IMR-90 (cell line): Measurements from ENCODE around the gene JKAMP. TPM values are rescaled to one million over a fixed set of nuclear protein-coding genes. Genes with fewer than 3 reads are reported as not detected.

Experiments
- ATAC-seq: fragments of 200-7000 bp; cut with Tn5 transposase; 2 replicates; pipeline ENCODE4 v1.9.1; 2020; ENCODE audit warnings: low read depth, mild to moderate bottlenecking, moderate library complexity
- BruUV-seq: library from RNA; stranded (reverse); fragments of 400-500 nt; replicated peaks from 2 replicates; lab custom pipeline; 2021; lab: Mats Ljungman, UMichigan
- CTCF ChIA-PET: fragments of 300-600 bp; formaldehyde crosslinking; extraction: SDS; loops from one replicate; lab custom pipeline; 2021; ENCODE audit warnings: antibody characterized with exemption; lab: Yijun Ruan, JAX
- POLR2A ChIA-PET: fragments of 300-600 bp; sonication (Branson Sonifier 250); formaldehyde crosslinking; loops from one replicate; lab custom pipeline; 2022; ENCODE audit warnings: antibody characterized with exemption; ENCODE audit not compliant: unreplicated experiment; lab: Charles Lee
- DNase-seq: peaks from one replicate; pipeline ENCODE4 v3.0.0; 2013
- H2AFZ ChIP-seq: replicated peaks from 2 replicates; pipeline ENCODE3; 2013; ENCODE audit warnings: low read length, mild to moderate bottlenecking; ENCODE audit not compliant: poor library complexity
- H2AK5ac ChIP-seq: 2 replicates; pipeline ENCODE4 v1.6.1; 2013; ENCODE audit warnings: low read depth, low read length, inconsistent platforms
- H2AK9ac ChIP-seq: replicated peaks from 2 replicates; pipeline ENCODE3; 2013; ENCODE audit warnings: mild to moderate bottlenecking, low read depth, low read length, moderate library complexity; ENCODE audit not compliant: poor library complexity
- H2BK120ac ChIP-seq: 2 replicates; pipeline ENCODE4 v1.6.1; 2013; ENCODE audit warnings: low read depth, low read length, inconsistent platforms
- H2BK15ac ChIP-seq: 3 replicates; pipeline ENCODE4 v1.6.1; 2013; ENCODE audit warnings: low read depth, low read length, inconsistent platforms
- H2BK20ac ChIP-seq: 2 replicates; pipeline ENCODE4 v1.6.1; 2013; ENCODE audit warnings: low read depth, mild to moderate bottlenecking, inconsistent platforms, low read length, moderate library complexity
- H2BK5ac ChIP-seq: 2 replicates; pipeline ENCODE4 v1.6.1; 2013; ENCODE audit warnings: mild to moderate bottlenecking, low read depth, low read length, inconsistent platforms; ENCODE audit not compliant: poor library complexity, severe bottlenecking
- H3K14ac ChIP-seq: replicated peaks from 2 replicates; pipeline ENCODE4 v1.6.1; 2013; ENCODE audit warnings: low read depth, low read length, inconsistent platforms
- H3K18ac ChIP-seq: 2 replicates; pipeline ENCODE4 v1.6.1; 2013; ENCODE audit warnings: low read depth, low read length, control low read depth
- H3K23ac ChIP-seq: 2 replicates; pipeline ENCODE4 v1.6.1; 2013; ENCODE audit warnings: low read depth, low read length, inconsistent platforms
- H3K27ac ChIP-seq: 2 replicates; pipeline ENCODE4 v1.5.1; 2013; ENCODE audit warnings: mild to moderate bottlenecking, control low read depth, low read length; ENCODE audit not compliant: insufficient read depth
- H3K27me3 ChIP-seq: 2 replicates; pipeline ENCODE4 v1.6.1; 2013; ENCODE audit warnings: low read length; ENCODE audit not compliant: control insufficient read depth, insufficient read depth
- H3K36me3 ChIP-seq: 2 replicates; pipeline ENCODE4 v1.6.1; 2013; ENCODE audit warnings: low read length, mixed read lengths; ENCODE audit not compliant: control insufficient read depth, insufficient read depth
- H3K4ac ChIP-seq: 2 replicates; pipeline ENCODE4 v1.6.1; 2013; ENCODE audit warnings: low read depth, low read length, inconsistent platforms
- H3K4me1 ChIP-seq: 2 replicates; pipeline ENCODE4 v1.6.1; 2013; ENCODE audit warnings: low read length, mixed read lengths; ENCODE audit not compliant: control insufficient read depth, insufficient read depth
- H3K4me2 ChIP-seq: 2 replicates; pipeline ENCODE4 v1.6.1; 2013; ENCODE audit warnings: low read depth, mild to moderate bottlenecking, control low read depth, low read length, moderate library complexity
- H3K4me3 ChIP-seq: 2 replicates; pipeline ENCODE4 v1.5.1; 2013; ENCODE audit warnings: low read depth, mild to moderate bottlenecking, control low read depth, low read length, moderate library complexity; ENCODE audit not compliant: insufficient read depth
- H3K56ac ChIP-seq: 2 replicates; pipeline ENCODE4 v1.6.1; 2013; ENCODE audit warnings: low read length, inconsistent platforms; ENCODE audit not compliant: insufficient read depth; ENCODE audit errors: extremely low read depth
- H3K79me1 ChIP-seq, 2 experiments: 2 replicates each; pipeline ENCODE4 v1.6.1; 2013; ENCODE audit warnings: low read length in 2 of 2, inconsistent platforms in 1 of 2, low read depth in 1 of 2
- H3K9ac ChIP-seq: 2 replicates; pipeline ENCODE4 v1.6.1; 2013; ENCODE audit warnings: low read depth, low read length, control low read depth
- H3K9me1 ChIP-seq: 2 replicates; pipeline ENCODE4 v1.6.1; 2013; ENCODE audit warnings: low read length, inconsistent platforms; ENCODE audit not compliant: insufficient read depth
- H3K9me3 ChIP-seq: 2 replicates; pipeline ENCODE4 v1.6.1; 2013; ENCODE audit warnings: low read length; ENCODE audit not compliant: control insufficient read depth, insufficient read depth
- H4K20me1 ChIP-seq: 2 replicates; pipeline ENCODE4 v1.6.1; 2013; ENCODE audit warnings: low read length, inconsistent platforms; ENCODE audit not compliant: insufficient read depth
- H4K5ac ChIP-seq: 2 replicates; pipeline ENCODE4 v1.6.1; 2013; ENCODE audit warnings: mild to moderate bottlenecking, low read depth, low read length, control low read depth
- H4K8ac ChIP-seq, 2 experiments: 2 replicates each; pipeline ENCODE4 v1.6.1; 2013; ENCODE audit warnings: low read depth in 2 of 2, low read length in 2 of 2, control low read depth in 1 of 2, inconsistent platforms in 1 of 2
- H4K91ac ChIP-seq: 2 replicates; pipeline ENCODE4 v1.6.1; 2013; ENCODE audit warnings: low read depth, low read length, inconsistent platforms; ENCODE audit not compliant: insufficient read depth
- BHLHE40 ChIP-seq: fragments of 150-350 bp; IDR thresholded peaks from 2 replicates; pipeline ENCODE4 v1.6.1; 2016; ENCODE audit warnings: mild to moderate bottlenecking, low read depth, low read length
- CHD1 ChIP-seq: IDR thresholded peaks from 2 replicates; pipeline ENCODE4 v1.6.1; 2012; ENCODE audit warnings: low read depth, low read length, improper control_type of control experiment
- FOS ChIP-seq: fragments of 150-350 bp; IDR thresholded peaks from 2 replicates; pipeline ENCODE4 v1.6.1; 2016; ENCODE audit warnings: low read depth, low read length
- MAFK ChIP-seq: IDR thresholded peaks from 2 replicates; pipeline ENCODE4 v1.6.1; 2012; ENCODE audit warnings: low read depth, low read length, improper control_type of control experiment
- MAZ ChIP-seq: IDR thresholded peaks from 2 replicates; pipeline ENCODE4 v1.6.1; 2012; ENCODE audit warnings: low read depth, mild to moderate bottlenecking, low read length, improper control_type of control experiment, moderate library complexity, borderline replicate concordance
- MXI1 ChIP-seq: IDR thresholded peaks from 2 replicates; pipeline ENCODE4 v1.6.1; 2012; ENCODE audit warnings: low read depth, mild to moderate bottlenecking, low read length, moderate library complexity, borderline replicate concordance
- NFE2L2 ChIP-seq: fragments of 150-350 bp; IDR thresholded peaks from 2 replicates; pipeline ENCODE4 v1.6.1; 2016; ENCODE audit warnings: low read depth, mild to moderate bottlenecking, low read length
- POLR2A ChIP-seq: IDR thresholded peaks from 2 replicates; pipeline ENCODE4 v1.6.1; 2012; ENCODE audit warnings: mild to moderate bottlenecking, low read depth, low read length
- RAD21 ChIP-seq: IDR thresholded peaks from 2 replicates; pipeline ENCODE4 v1.6.1; 2012; ENCODE audit warnings: low read length, improper control_type of control experiment
- RFX5 ChIP-seq: IDR thresholded peaks from 2 replicates; pipeline ENCODE4 v1.8.0; 2012; ENCODE audit warnings: low read depth, mild to moderate bottlenecking, low read length, moderate library complexity
- SMC3 ChIP-seq: fragments of 150-350 bp; IDR thresholded peaks from 2 replicates; pipeline ENCODE4 v1.6.1; 2016; ENCODE audit warnings: low read depth, mild to moderate bottlenecking, antibody characterized with exemption, low read length, moderate library complexity
- WGBS, 2 experiments: methylation state at CpG; one replicate each; pipeline versions ENCODE4 v1.1.5 to v1.1.7; 2013; ENCODE audit warnings: missing lambda C conversion rate in 2 of 2; ENCODE audit not compliant: insufficient read length in 1 of 2; ENCODE audit errors: extremely low coverage in 2 of 2; 5-methylcytosine and 5-hydroxymethylcytosine counted together
- dilution Hi-C: fragments of 300-500 bp; cut with HindIII; formaldehyde crosslinking; loops from one replicate; pipeline ENCODE4 v1.14.3; 2018; ENCODE audit warnings: low sequenced_read_pairs; ENCODE audit not compliant: unreplicated experiment
- in situ Hi-C: fragments of 300-500 bp; cut with MboI; formaldehyde crosslinking; loops from 3 replicates; pipeline ENCODE4 v1.14.3; 2019; ENCODE audit warnings: low sequenced_read_pairs, inconsistent platforms, mixed read lengths
- intact Hi-C: fragments of 100-400 bp; cut with micrococcal nuclease; formaldehyde crosslinking; loops from 2 replicates; pipeline ENCODE4 v1.10.0; 2022
- polyA plus RNA-seq, 3 experiments: library from polyadenylated mRNA; depleted of rRNA; stranded (reverse); fragments of >200 nt; gene quantifications; 2 replicates each; pipeline ENCODE4 v1.2.3, GENCODE V29; 2012; ENCODE audit warnings: low replicate concordance in 1 of 3
- total RNA-seq: library from RNA; depleted of rRNA; stranded (reverse); fragments of >200 nt; gene quantifications from 2 replicates; pipeline ENCODE4 v1.2.3, GENCODE V29; 2012
- TF ChIP-seq, protein P1 (sequence below): conservative IDR thresholded peaks from 2 replicates; pipeline ENCODE4 v1.5.1; 2012; ENCODE audit warnings: mild to moderate bottlenecking, low read depth, low read length, improper control_type of control experiment
- TF ChIP-seq, protein P2 (sequence below): fragments of 150-350 bp; IDR thresholded peaks from 2 replicates; pipeline ENCODE4 v1.6.1; 2016; ENCODE audit warnings: low read depth, mild to moderate bottlenecking, low read length, moderate library complexity, borderline replicate concordance
- TF ChIP-seq, protein P3 (sequence below): fragments of 150-350 bp; IDR thresholded peaks from 2 replicates; pipeline ENCODE4 v1.6.1; 2017; ENCODE audit warnings: mild to moderate bottlenecking, antibody characterized with exemption, low read length, low read depth

Gene JKAMP
- total and polyA plus RNA-seq, 2 of the 4 experiments (the other 2 are of a cell fraction) = 62.2 to 101 TPM

DNA sequence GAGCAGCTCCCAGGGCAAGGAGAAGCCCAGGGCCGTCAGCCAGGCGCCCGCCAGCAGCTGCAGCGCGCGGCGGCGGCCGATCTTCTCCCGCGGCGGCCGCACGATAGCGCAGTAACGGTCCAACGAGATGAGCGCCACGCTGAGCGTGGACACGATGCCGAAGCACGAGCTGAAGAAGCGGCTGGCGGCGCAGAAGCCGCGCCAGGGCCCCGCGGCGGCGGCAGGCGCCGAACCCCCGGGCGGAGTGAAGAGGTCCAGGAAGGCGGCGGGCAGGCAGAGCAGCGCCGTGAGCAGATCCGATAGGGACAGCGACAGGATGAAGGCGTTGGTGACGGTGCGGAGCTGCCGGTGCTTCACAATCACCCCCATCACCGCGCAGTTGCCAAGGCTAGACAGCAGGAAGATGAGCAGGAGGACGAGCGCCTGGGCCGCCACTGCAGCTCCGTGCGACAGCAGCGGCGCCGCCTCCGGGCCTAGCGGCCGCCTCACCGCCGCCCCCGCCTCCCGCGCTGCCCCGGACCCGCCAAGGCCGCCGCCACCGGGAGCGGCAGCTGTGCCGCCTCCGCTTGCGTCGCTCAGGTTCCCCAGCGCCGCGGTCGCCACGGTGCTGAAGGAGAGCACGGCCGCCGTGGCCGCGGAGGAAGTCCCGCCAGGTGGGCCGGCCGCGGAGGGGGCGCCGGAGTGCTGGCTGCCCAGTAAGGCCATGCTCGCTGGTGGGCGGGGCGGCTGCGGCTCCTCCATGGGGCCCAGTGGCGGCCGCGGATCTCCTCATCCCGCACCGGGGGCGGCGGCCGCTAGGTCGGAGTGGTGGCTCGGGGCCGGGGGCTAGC lies 19.6 kb upstream of the JKAMP start:
- H4K20me1 ChIP-seq = peaks cover 22% of the 10 kb centered on the region; the same call in 1 of the 2 replicates
- in situ Hi-C loops = loop anchor here (25.0 kb wide), 2 partner anchors 827 to 977 kb away; partner anchors contain the start of gene DACT1
- H3K18ac ChIP-seq = no peak overlapping the region
- WGBS, 2 experiments = 1% methylated on average over 48 of the region's 105 CpGs; no CpG with 5 or more reads in 1 of the 2 experiments
- ChIA-PET POLR2A (no interaction called here), CTCF (no interaction called here)
- no TSS peak for BruUV-seq
- no peaks in the 10 kb centered on the region for H3K27me3 ChIP-seq
- H2BK120ac ChIP-seq = no peak overlapping the region
- no peak overlapping the region for H3K56ac ChIP-seq
- H3K4me1 ChIP-seq = peaks cover 6% of the 10 kb centered on the region
- H3K9ac ChIP-seq = no peak overlapping the region; the same call in 1 of the 2 replicates
- H4K5ac ChIP-seq = no peak overlapping the region
- no peak overlapping the region; the same call in 1 of the 2 replicates for H4K91ac ChIP-seq
- DNase-seq (peak; percentile 56), ATAC-seq (peak; percentile 86)
- H2BK20ac ChIP-seq = no peak overlapping the region
- H2BK15ac ChIP-seq = no peak overlapping the region
- H3K79me1 ChIP-seq = peaks cover 12 to 23% of the 10 kb centered on the region in 2 experiments
- peak overlapping the region; percentile 89 for H2AK9ac ChIP-seq
- H4K8ac ChIP-seq = peak overlapping the region; percentile 15 to 62; a peak in 2 of 4 replicates
- no peak overlapping the region for H3K23ac ChIP-seq
- peaks cover 16% of the 10 kb centered on the region for H3K36me3 ChIP-seq
- H2AK5ac ChIP-seq = 0 out of 2 replicates have a peak overlapping the region, but pooled peaks have one; percentile 15
- peak overlapping the region; percentile 92 for H2AFZ ChIP-seq
- H3K14ac ChIP-seq = no peak overlapping the region
- H3K9me3 ChIP-seq = no peaks in the 10 kb centered on the region
- H3K4ac ChIP-seq = peak overlapping the region; percentile 64
- H2BK5ac ChIP-seq = no peak overlapping the region
- peak overlapping the region; percentile 74 for H3K4me2 ChIP-seq
- peak overlapping the region; percentile 38 for H3K4me3 ChIP-seq
- peak overlapping the region; percentile 24; the same call in 1 of the 2 replicates for H3K27ac ChIP-seq
- intact Hi-C loops = no loop called here
- dilution Hi-C loops = no loop called here
- peaks cover 10% of the 10 kb centered on the region; the same call in 1 of the 2 replicates for H3K9me1 ChIP-seq
- TF ChIP-seq SMC3 (no peak), CHD1 (no peak), FOS (no peak), MAZ (peak; percentile 60; the same call in 1 of the 2 replicates), MXI1 (peak; percentile 40), MAFK (no peak), BHLHE40 (no peak), RFX5 (no peak), POLR2A (no peak), RAD21 (no peak), NFE2L2 (no peak)
- TF ChIP-seq, protein P1, sequence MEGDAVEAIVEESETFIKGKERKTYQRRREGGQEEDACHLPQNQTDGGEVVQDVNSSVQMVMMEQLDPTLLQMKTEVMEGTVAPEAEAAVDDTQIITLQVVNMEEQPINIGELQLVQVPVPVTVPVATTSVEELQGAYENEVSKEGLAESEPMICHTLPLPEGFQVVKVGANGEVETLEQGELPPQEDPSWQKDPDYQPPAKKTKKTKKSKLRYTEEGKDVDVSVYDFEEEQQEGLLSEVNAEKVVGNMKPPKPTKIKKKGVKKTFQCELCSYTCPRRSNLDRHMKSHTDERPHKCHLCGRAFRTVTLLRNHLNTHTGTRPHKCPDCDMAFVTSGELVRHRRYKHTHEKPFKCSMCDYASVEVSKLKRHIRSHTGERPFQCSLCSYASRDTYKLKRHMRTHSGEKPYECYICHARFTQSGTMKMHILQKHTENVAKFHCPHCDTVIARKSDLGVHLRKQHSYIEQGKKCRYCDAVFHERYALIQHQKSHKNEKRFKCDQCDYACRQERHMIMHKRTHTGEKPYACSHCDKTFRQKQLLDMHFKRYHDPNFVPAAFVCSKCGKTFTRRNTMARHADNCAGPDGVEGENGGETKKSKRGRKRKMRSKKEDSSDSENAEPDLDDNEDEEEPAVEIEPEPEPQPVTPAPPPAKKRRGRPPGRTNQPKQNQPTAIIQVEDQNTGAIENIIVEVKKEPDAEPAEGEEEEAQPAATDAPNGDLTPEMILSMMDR = no peak
- TF ChIP-seq, protein P2, sequence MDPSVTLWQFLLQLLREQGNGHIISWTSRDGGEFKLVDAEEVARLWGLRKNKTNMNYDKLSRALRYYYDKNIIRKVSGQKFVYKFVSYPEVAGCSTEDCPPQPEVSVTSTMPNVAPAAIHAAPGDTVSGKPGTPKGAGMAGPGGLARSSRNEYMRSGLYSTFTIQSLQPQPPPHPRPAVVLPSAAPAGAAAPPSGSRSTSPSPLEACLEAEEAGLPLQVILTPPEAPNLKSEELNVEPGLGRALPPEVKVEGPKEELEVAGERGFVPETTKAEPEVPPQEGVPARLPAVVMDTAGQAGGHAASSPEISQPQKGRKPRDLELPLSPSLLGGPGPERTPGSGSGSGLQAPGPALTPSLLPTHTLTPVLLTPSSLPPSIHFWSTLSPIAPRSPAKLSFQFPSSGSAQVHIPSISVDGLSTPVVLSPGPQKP = no peak
- TF ChIP-seq, protein P3, sequence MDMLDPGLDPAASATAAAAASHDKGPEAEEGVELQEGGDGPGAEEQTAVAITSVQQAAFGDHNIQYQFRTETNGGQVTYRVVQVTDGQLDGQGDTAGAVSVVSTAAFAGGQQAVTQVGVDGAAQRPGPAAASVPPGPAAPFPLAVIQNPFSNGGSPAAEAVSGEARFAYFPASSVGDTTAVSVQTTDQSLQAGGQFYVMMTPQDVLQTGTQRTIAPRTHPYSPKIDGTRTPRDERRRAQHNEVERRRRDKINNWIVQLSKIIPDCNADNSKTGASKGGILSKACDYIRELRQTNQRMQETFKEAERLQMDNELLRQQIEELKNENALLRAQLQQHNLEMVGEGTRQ = no peak
